ENCODE results near the gene FXYD3. TPM values are rescaled to one million over a fixed set of nuclear protein-coding genes. Genes with fewer than 3 reads are reported as not detected.

FXYD3 gene
- total RNA-seq, 4 donors from 2014 or later: 1.7 to 2.0 TPM; not detected in 2

- no peak for TF ChIP-seq CTCF (IDR thresholded peaks at IDR 0.05; ENCODE audit: low read depth)
These were observed 31.3 kb downstream of the FXYD3 start for GRCh38 chr19:35146746-35147459.

- TF ChIP-seq CTCF (IDR thresholded peaks at IDR 0.05; ENCODE audit: low read depth): no peak
These were observed 33.8 kb downstream of the FXYD3 start for GRCh38 chr19:35149463-35149862.

GRCh38 chr19:35150445-35150844 is 34.8 kb downstream of the FXYD3 start:
- TF ChIP-seq CTCF (IDR thresholded peaks at IDR 0.05; ENCODE audit: low read depth): no peak

- TF ChIP-seq CTCF (IDR thresholded peaks at IDR 0.05; ENCODE audit: low read depth): no peak
These were observed 35.8 kb downstream of the FXYD3 start for GRCh38 chr19:35151273-35152065.

- no peak for TF ChIP-seq CTCF (IDR thresholded peaks at IDR 0.05; ENCODE audit: low read depth)
These were observed 38.3 kb downstream of the FXYD3 start for GRCh38 chr19:35153701-35154524.

- no peak for TF ChIP-seq CTCF (IDR thresholded peaks at IDR 0.05; ENCODE audit: low read depth)
These were observed 39.1 kb downstream of the FXYD3 start, which contains the start of gene FXYD5 for GRCh38 chr19:35154525-35155406. Gene FXYD5 (plus strand): TSS chr19:35154735. CDS start chr19:35155551, 816 bp downstream.

Data from subcutaneous adipose tissue (tissue), 4 donors.